Fibroblast of mammary gland (primary cell): Measurements from ENCODE around the gene TAF1.
"Not testable (repeated sequence)": the region's sequence is repeated elsewhere in the genome, so short reads cannot be mapped to it uniquely, and the experiment has no call there.

Experiments
- DNase-seq: peaks from one replicate; pipeline ENCODE4 v3.0.0-alpha.2; 2010; ENCODE audit warnings: low read depth
- H3K4me3 ChIP-seq: 2 replicates; pipeline ENCODE4 v1.5.1; 2011; ENCODE audit warnings: low read depth, mild to moderate bottlenecking, low read length, moderate library complexity; ENCODE audit not compliant: control insufficient read depth
- TF ChIP-seq, protein P1 (sequence below): conservative IDR thresholded peaks from 2 replicates; pipeline ENCODE4 v1.5.1; 2011; ENCODE audit warnings: low read depth, low read length, inconsistent platforms; ENCODE audit not compliant: control insufficient read depth, insufficient read depth

Gene TAF1

DNA sequence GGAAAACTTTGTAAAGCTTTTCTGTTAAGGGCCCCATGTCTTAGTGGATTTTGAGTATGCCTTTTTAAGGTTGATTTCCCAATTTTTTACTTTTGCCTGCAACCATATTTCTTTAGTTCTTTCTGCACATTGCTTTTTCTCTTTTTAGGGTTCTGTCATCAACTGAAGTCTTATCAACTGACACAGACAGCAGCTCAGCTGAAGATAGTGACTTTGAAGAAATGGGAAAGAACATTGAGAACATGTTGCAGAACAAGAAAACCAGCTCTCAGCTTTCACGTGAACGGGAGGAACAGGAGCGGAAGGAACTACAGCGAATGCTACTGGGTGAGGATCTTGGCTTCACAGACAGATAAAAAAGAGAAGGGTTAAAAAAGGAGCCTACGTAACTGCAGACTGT lies 27.8 kb downstream of the TAF1 start:
- DNase-seq: no peak
- TF ChIP-seq, protein P1, sequence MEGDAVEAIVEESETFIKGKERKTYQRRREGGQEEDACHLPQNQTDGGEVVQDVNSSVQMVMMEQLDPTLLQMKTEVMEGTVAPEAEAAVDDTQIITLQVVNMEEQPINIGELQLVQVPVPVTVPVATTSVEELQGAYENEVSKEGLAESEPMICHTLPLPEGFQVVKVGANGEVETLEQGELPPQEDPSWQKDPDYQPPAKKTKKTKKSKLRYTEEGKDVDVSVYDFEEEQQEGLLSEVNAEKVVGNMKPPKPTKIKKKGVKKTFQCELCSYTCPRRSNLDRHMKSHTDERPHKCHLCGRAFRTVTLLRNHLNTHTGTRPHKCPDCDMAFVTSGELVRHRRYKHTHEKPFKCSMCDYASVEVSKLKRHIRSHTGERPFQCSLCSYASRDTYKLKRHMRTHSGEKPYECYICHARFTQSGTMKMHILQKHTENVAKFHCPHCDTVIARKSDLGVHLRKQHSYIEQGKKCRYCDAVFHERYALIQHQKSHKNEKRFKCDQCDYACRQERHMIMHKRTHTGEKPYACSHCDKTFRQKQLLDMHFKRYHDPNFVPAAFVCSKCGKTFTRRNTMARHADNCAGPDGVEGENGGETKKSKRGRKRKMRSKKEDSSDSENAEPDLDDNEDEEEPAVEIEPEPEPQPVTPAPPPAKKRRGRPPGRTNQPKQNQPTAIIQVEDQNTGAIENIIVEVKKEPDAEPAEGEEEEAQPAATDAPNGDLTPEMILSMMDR: no peak
- H3K4me3 ChIP-seq: no peak overlapping the region

DNA sequence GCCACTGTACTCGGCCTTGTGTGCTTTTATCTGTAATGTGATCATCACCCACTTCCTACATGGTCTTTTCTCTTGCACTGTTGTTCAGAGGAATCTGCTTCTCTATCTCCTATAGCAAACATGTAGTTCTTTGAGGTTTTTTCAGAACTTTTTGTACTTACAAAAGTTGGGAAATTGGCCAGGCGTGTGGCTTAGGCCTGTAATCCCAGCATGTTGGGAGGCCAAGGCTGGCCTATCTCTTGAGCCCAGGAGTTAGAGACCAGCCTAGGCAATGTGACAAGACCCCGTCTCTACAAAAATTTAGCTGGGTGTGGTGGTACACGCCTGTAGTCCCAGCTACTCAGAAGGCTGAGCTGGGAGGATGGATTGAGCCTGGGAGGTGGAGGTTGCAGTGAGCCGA lies 30.4 kb downstream of the TAF1 start:
- TF ChIP-seq, protein P1: no peak
- H3K4me3 ChIP-seq: no peak overlapping the region
- DNase-seq: no peak

DNA sequence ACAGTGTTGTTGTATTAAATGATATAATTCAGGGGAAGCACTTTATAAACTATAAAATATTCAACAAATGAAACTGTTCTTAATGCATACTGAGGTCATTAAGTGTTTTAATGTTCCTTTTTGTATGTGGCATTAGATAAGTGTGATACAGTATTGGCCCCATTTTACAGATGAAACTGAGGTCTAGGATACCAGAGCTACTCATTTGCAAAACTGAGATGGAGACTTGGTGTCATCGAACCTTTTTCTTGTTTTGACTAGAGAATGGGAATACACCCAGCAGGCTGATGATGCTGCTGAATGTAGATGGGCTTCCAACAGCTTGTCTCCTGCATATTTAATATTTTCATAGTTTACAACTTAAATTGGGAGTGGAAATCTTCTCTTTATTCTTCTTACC lies 34.6 kb downstream of the TAF1 start:
- no peak for DNase-seq
- TF ChIP-seq, protein P1: no peak
- no peak overlapping the region for H3K4me3 ChIP-seq

DNA sequence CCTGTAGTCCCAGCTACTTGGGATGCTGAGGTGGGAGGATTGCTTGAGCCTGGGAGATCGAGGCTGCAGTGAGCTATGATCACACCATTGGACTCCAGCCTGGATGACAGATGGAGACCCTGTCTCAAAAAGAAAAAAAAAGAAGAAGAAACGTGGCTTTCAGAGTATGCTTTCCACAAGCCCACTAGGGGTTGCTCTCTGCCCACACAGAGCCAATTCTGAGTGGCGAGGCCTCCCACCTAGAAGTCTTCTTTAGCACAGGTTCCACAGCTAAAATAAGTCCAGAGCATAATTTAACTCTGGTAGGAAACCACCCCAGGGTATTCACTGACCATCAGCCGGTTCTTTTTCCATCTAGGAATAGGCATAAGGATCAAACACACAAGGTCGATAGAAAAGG lies 50.1 kb downstream of the TAF1 start:
- not testable (repeated sequence) for DNase-seq, H3K4me3 ChIP-seq

DNA sequence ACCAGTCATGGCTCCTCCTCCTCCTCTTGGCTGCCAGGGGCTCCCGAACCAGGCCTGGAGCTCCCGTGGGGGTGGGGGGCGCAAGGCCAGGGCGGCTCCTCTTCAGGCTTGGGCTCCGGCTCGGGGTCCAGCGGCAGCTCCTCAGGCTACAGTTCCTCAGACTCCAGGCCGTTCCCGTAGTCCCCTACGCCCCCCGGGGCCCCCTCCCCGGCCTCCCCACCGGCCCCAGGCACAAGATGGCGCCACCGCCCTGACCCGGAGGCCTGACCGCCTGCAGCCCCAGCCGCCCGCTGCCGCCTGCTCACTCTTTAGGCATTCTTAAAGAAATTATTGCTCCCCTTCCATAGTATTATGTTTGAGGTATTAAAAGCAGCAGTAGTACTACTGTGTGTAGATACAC lies 54.5 kb downstream of the TAF1 start:
- no peak overlapping the region for H3K4me3 ChIP-seq
- no peak for DNase-seq
- TF ChIP-seq, protein P1: no peak

DNA sequence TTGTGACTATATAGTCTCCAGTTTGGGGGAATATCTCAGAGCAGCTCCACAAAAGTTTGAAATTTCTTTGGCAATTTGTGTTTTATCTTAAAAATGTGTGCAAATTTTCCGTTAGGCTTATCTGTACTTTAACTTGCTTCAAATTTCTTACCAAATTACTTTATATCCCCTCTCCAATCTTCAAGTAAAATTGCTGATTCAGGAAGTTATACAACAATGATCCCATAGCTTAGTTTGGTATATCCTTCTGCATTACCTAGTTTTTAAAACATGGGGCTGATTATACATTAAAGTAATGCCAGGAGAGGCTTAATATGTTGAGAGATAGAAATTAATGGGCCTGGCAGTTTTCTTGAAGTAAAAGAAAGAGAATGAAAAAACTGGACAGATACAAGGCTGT lies 66.6 kb downstream of the TAF1 start:
- no peak overlapping the region for H3K4me3 ChIP-seq
- DNase-seq: no peak
- TF ChIP-seq, protein P1: no peak

DNA sequence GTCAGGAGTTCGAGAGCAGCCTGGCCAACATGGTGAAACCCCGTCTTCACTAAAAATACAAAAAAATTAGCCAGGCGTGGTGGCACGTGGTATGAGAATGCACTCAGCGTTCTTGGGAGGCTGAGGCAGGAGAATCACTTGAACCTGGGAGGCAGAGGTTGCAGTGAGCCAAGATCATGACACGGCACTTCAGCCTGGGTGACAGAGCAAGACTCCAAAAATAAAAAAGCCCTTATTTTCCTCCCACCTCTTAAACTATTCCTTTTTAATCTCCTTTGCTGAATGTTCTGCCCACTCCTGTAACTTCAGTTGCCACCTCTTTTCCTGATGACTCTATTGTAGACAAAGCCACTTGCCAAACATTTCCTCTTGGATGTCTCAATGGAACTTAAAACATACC lies 72.6 kb downstream of the TAF1 start:
- no peak for DNase-seq
- no peak overlapping the region for H3K4me3 ChIP-seq
- TF ChIP-seq, protein P1: no peak

DNA sequence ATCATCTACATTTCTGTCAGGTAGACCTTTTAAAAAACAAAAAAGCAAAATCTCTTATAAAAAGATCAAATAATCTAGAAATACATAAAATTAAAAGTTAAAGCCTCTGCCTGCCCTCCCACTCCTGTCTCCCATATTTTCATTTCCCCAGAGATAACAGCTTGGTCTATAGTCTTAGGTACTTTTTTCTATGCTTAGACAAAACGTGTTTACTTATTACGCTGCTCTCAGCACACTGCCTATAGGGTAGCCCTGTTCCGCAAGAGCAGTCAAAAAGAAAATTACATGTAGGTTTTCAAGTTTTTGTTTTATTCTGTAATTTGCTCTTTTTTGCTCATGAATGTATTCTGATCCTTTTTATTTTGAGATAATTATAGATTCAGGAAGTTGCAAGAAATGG lies 73.3 kb downstream of the TAF1 start:
- TF ChIP-seq, protein P1: no peak
- no peak for DNase-seq
- no peak overlapping the region for H3K4me3 ChIP-seq
